NCI-H510A treated with DMSO at 0.1 percent for 48 hours (cell line): ENCODE results near the gene KRTAP10-1.

Source experiments
- DNase-seq: peaks from one replicate; lab custom pipeline; 2025; lab: John Stamatoyannopoulos, UW

KRTAP10-1 gene

GRCh38 chr21:44527156-44527982 is 12.6 kb downstream of the KRTAP10-1 start:
- no peak for DNase-seq

- no peak for DNase-seq
Observed at GRCh38 chr21:44526096-44526997, 13.6 kb downstream of the KRTAP10-1 start.

GRCh38 chr21:44525391-44526095 is 14.5 kb downstream of the KRTAP10-1 start:
- DNase-seq: no peak

GRCh38 chr21:44524414-44525371 is 15.3 kb downstream of the KRTAP10-1 start:
- DNase-seq: no peak

- DNase-seq: no peak
Observed at GRCh38 chr21:44523567-44524413, 16.2 kb downstream of the KRTAP10-1 start.

GRCh38 chr21:44522753-44523204 is 17.2 kb downstream of the KRTAP10-1 start:
- DNase-seq: no peak

- DNase-seq: no peak
Observed at GRCh38 chr21:44521928-44522752, 17.9 kb downstream of the KRTAP10-1 start.

GRCh38 chr21:44521301-44521927 is 18.6 kb downstream of the KRTAP10-1 start:
- DNase-seq: no peak

GRCh38 chr21:44520326-44521300 is 19.4 kb downstream of the KRTAP10-1 start:
- DNase-seq: no peak

GRCh38 chr21:44519346-44520325 is 20.4 kb downstream of the KRTAP10-1 start:
- no peak for DNase-seq

- DNase-seq: no peak
Observed at GRCh38 chr21:44518686-44519085, 21.3 kb downstream of the KRTAP10-1 start.

GRCh38 chr21:44517175-44517899 is 22.7 kb downstream of the KRTAP10-1 start:
- no peak for DNase-seq

- no peak for DNase-seq
Observed at GRCh38 chr21:44516828-44517174, 23.2 kb downstream of the KRTAP10-1 start.

- no peak for DNase-seq
Observed at GRCh38 chr21:44516342-44516741, 23.7 kb downstream of the KRTAP10-1 start.

- DNase-seq: no peak
Observed at GRCh38 chr21:44515359-44516165, 24.4 kb downstream of the KRTAP10-1 start.
